Hepatocyte (in vitro differentiated cells): ENCODE measurements around the gene WBP2NL.

Experiments
- EZH2 ChIP-seq: fragments of 200-600 bp; sonication (generic); IDR thresholded peaks from 2 replicates; pipeline ENCODE4 v1.6.1; 2016; ENCODE audit warnings: antibody characterized with exemption, mild to moderate bottlenecking, borderline replicate concordance
- EZH2phosphoT487 ChIP-seq: fragments of 200-600 bp; sonication (generic); IDR thresholded peaks from one replicate; pipeline ENCODE4 v1.6.1; 2018; ENCODE audit warnings: antibody characterized with exemption, mild to moderate bottlenecking, low read depth, moderate library complexity; ENCODE audit not compliant: unreplicated experiment, severe bottlenecking
- TF ChIP-seq, protein P1 (sequence below): fragments of 200-600 bp; sonication (generic); IDR thresholded peaks from 2 replicates; pipeline ENCODE4 v1.5.1; 2016; ENCODE audit warnings: antibody characterized with exemption, mild to moderate bottlenecking; ENCODE audit not compliant: poor library complexity

- TF ChIP-seq, protein P1, sequence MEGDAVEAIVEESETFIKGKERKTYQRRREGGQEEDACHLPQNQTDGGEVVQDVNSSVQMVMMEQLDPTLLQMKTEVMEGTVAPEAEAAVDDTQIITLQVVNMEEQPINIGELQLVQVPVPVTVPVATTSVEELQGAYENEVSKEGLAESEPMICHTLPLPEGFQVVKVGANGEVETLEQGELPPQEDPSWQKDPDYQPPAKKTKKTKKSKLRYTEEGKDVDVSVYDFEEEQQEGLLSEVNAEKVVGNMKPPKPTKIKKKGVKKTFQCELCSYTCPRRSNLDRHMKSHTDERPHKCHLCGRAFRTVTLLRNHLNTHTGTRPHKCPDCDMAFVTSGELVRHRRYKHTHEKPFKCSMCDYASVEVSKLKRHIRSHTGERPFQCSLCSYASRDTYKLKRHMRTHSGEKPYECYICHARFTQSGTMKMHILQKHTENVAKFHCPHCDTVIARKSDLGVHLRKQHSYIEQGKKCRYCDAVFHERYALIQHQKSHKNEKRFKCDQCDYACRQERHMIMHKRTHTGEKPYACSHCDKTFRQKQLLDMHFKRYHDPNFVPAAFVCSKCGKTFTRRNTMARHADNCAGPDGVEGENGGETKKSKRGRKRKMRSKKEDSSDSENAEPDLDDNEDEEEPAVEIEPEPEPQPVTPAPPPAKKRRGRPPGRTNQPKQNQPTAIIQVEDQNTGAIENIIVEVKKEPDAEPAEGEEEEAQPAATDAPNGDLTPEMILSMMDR, result no peak
- TF ChIP-seq EZH2 (no peak), EZH2phosphoT487 (no peak)
Measured at GRCh38 chr22:42001706-42002105, 3.1 kb downstream of the WBP2NL start.
